HUES64 (cell line): ENCODE data around the gene PCSK2.
A peak's percentile ranks its signal among the peaks of the same experiment; 100 is the strongest.

Experiments
- H3K27ac ChIP-seq: 2 replicates; pipeline ENCODE4 v1.7.0; 2013; ENCODE audit warnings: low read depth, low read length, inconsistent platforms
- H3K27me3 ChIP-seq: 2 replicates; pipeline ENCODE4 v1.6.1; 2013; ENCODE audit warnings: mild to moderate bottlenecking, low read length; ENCODE audit not compliant: insufficient read depth
- H3K36me3 ChIP-seq: 2 replicates; pipeline ENCODE4 v1.6.1; 2013; ENCODE audit warnings: mild to moderate bottlenecking, low read length; ENCODE audit not compliant: insufficient read depth
- H3K4me1 ChIP-seq: 2 replicates; pipeline ENCODE4 v1.6.1; 2013; ENCODE audit warnings: mild to moderate bottlenecking, low read length, moderate library complexity; ENCODE audit not compliant: insufficient read depth
- H3K4me3 ChIP-seq: 2 replicates; pipeline ENCODE4 v1.5.1; 2013; ENCODE audit warnings: mild to moderate bottlenecking, low read length, moderate library complexity
- H3K9ac ChIP-seq: 2 replicates; pipeline ENCODE4 v1.6.1; 2013; ENCODE audit warnings: mild to moderate bottlenecking, low read depth, low read length
- H3K9me3 ChIP-seq: 2 replicates; pipeline ENCODE4 v1.6.1; 2013; ENCODE audit warnings: low read depth, low read length; ENCODE audit not compliant: insufficient read depth
- WGBS: fragments of 150-250, 120-280 bp; methylation state at CpG from one replicate; pipeline ENCODE4 v1.1.7; 2013; ENCODE audit warnings: missing lambda C conversion rate; 5-methylcytosine and 5-hydroxymethylcytosine counted together

Gene PCSK2

DNA sequence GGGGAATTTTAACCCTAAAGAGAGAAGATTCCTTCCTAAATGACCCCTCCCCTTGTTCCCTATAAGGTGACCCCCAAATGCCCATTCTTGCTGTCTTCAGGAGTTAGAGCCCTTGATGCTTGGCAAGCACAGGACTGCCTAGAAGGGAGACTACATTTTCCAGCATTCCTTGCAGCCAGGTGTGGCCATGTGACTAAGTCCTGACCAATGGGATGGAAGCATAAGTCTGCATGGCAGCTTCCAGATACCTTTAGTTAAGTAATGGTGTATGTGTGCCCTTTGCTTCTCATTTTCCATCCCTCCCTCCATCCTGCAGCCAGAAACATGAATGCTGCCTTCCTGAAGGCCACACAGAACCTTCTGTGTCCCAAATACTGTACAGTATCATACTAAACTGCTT lies 298.8 kb downstream of the PCSK2 start:
- 0 out of 2 replicates have a peak, but pooled peaks cover 3% of the 10 kb centered on the region for H3K4me1 ChIP-seq

DNA sequence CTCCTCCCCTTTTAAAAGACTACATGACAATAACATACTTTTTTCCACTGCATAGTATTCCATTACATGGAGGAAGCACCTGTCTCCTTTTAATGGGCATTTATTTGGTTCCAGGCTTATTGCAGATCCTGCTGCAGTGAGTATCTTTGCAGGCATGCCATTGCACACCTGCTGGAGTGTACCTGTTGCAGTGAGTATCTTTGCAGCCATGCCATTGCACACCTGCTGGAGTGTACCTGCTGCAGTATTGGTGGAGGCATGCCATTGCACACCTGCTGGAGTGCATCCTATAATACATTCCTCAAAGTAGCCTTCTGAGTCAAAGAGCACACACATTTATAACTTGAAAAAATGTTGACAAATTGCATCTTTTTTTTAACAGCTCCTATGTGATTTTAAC lies 302.7 kb downstream of the PCSK2 start:
- no peak overlapping the region for H3K4me3 ChIP-seq
- H3K36me3 ChIP-seq, result no peaks in the 10 kb centered on the region
- H3K9me3 ChIP-seq, result no peaks in the 10 kb centered on the region
- no peak overlapping the region for H3K27ac ChIP-seq
- H3K27me3 ChIP-seq, result peaks cover 39% of the 10 kb centered on the region
- peaks cover 16% of the 10 kb centered on the region for H3K4me1 ChIP-seq
- H3K9ac ChIP-seq, result no peak overlapping the region

More for the DNA sequence above, 298.8 kb downstream of the PCSK2 start:
- no peak overlapping the region for H3K27ac ChIP-seq
- peaks cover 27% of the 10 kb centered on the region for H3K27me3 ChIP-seq
- H3K36me3 ChIP-seq, result no peaks in the 10 kb centered on the region
- no peaks in the 10 kb centered on the region for H3K9me3 ChIP-seq
- no peak overlapping the region; the same call in 1 of the 2 replicates for H3K4me3 ChIP-seq
- H3K9ac ChIP-seq, result no peak overlapping the region

DNA sequence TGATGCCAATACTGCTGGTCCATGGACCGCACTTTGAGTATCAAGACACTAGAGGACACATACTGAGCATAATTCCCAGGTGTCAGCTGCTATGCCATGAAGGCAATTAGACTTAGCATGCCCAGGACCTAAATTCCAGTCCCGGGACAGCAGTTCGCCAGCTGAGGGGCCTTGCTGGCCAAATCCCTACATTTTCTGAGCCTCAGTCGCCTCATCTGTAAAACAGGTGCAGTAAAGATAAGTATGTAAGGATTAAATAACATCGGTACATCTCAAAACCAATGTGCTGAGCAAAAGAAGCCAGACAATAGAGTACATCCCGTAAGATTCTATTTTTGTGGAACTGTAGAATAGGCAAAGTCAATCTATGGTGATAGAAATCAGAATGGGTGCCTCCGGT lies 303.3 kb downstream of the PCSK2 start:
- H3K27me3 ChIP-seq, result peaks cover 37% of the 10 kb centered on the region
- H3K4me3 ChIP-seq, result peak overlapping the region; percentile 68
- H3K4me1 ChIP-seq, result peaks cover 16% of the 10 kb centered on the region
- no peaks in the 10 kb centered on the region for H3K9me3 ChIP-seq
- 83% methylated on average over 7 of the region's 7 CpGs for WGBS
- no peak overlapping the region for H3K9ac ChIP-seq
- H3K27ac ChIP-seq, result no peak overlapping the region
- H3K36me3 ChIP-seq, result no peaks in the 10 kb centered on the region

DNA sequence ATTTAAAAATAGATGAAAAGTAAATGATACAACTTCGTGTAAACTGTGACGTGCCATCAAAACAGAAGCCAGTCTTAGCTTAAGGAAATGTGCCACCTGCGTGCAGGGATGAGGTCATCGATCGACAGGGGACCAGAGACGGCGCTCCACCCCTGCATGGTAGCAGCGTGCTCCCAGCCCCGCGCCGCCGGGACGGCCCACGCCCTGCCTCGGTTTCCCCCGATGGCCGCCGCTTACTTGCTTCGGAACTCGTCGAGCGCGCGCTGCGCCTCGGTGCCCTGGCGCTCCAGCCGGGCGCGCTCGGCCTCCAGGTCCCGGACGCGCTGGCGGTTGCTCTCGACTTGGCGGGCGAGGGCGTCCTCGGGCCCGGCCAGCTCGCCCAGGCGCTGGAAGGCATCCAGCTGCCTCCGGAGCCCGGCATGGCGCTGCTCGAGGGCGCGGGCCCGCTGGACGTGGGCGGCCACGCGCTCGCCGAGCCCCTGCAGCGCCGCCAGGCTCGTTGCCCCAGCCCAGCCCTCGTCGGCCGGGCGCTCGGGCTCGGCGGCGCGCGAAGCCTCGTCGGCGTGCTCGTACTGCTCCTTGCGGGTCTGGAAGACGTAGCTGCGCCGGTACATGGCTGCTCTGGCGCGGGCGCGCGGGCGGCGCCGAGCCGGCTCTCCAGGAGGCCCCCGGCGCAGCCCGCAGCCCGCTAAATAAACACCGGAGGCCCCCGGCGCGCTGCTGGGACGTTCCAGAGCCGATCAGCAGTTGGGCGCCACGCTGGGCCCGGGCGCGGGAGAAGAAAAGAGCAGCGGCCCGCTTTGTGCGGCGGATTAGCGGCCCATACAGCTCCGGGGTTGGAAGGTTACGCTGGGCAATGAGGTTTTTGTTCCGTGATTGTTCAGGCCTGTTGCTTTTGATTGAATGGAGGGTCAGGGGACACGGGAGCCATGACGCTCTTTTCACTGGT lies 304.1 kb downstream of the PCSK2 start, which contains the start of gene BFSP1:
BFSP1 (minus strand) TSS at position 664 of the 949 bp plus-strand sequence; CDS start at position 614, 50 bp downstream.
- Histone ChIP-seq H3K9me3 (no peaks in the 10 kb centered on the region), H3K4me1 (peaks cover 16% of the 10 kb centered on the region), H3K36me3 (no peaks in the 10 kb centered on the region), H3K4me3 (peak within 1 kb of the TSS; percentile 68), H3K27ac (peak within 1 kb of the TSS; percentile 87; the same call in 1 of the 2 replicates), H3K27me3 (peaks cover 37% of the 10 kb centered on the region), H3K9ac (peak within 1 kb of the TSS; percentile 89)
- under 1% methylated on average over 111 of the region's 111 CpGs for WGBS

DNA sequence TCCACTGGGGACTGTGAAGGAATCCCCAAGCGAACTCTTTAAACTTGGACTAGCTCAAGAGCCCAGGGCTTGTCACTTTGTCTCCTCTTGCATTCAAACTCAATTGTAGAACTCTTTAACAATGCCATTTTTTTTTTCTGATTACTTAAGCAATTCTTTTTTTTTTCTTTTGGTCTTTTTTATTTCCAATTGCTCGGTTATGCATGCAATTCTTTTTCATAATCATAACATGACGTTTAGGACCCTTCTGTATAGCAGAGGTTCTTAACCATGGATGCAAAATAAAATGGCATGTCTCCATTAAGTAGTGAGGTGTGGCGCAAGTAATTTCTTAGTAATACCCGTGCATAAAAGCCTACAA lies 304.8 kb downstream of the PCSK2 start:
- WGBS, result 46% methylated on average over 5 of the region's 5 CpGs
- peaks cover 37% of the 10 kb centered on the region for H3K27me3 ChIP-seq
- H3K27ac ChIP-seq, result peak overlapping the region; percentile 87; the same call in 1 of the 2 replicates
- peak overlapping the region; percentile 89 for H3K9ac ChIP-seq
- H3K4me1 ChIP-seq, result peaks cover 16% of the 10 kb centered on the region
- H3K36me3 ChIP-seq, result no peaks in the 10 kb centered on the region
- peak overlapping the region; percentile 68 for H3K4me3 ChIP-seq
- no peaks in the 10 kb centered on the region for H3K9me3 ChIP-seq

DNA sequence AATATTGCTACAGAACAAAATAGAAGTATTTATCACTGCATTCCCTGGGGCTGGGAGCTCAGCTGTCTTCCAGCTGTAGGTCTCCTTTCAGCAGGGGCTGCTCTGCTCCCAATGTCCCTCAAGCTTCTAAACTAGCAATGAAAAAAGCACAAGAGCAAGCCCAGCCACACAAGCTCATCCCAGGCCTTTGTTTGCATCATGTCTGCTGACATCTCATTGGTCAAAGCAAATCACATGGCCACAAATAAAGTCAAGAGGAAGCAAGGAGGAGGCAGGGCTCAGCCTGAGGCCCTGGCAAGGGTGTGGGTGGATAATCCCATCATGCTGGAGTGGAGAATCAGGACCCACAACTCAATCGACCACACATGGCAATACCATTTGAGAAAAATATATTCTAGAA lies 306.6 kb downstream of the PCSK2 start:
- 18% methylated on average over 1 of the region's 1 CpG for WGBS
- peaks cover 32% of the 10 kb centered on the region for H3K27me3 ChIP-seq
- no peaks in the 10 kb centered on the region for H3K36me3 ChIP-seq
- H3K9ac ChIP-seq, result no peak overlapping the region
- peaks cover 18% of the 10 kb centered on the region for H3K4me1 ChIP-seq
- no peak overlapping the region for H3K4me3 ChIP-seq
- peak overlapping the region; percentile 71 for H3K27ac ChIP-seq
- no peaks in the 10 kb centered on the region for H3K9me3 ChIP-seq

DNA sequence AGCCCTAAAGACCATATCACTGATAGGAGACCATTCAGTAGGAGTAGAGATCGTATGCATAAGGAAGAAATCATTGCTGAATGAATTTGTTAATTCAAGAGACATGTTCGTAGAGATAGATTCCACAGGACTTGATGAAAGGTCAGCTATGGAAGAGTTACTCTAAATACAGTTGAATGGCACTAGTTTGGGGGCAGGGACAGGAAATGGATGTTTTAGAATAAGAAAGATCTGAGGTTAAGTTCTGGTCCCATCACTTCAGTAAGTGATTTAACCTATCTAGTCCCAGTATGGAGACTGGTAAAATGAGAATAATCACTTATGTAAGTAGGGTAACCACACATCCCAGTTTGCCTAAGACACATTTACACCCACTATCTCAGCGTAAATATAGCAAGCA lies 307.2 kb downstream of the PCSK2 start:
- WGBS, result 73% methylated on average over 3 of the region's 3 CpGs

More for the DNA sequence above, 307.2 kb downstream of the PCSK2 start:
- no peaks in the 10 kb centered on the region for H3K9me3 ChIP-seq
- H3K9ac ChIP-seq, result no peak overlapping the region
- no peaks in the 10 kb centered on the region for H3K36me3 ChIP-seq
- H3K27ac ChIP-seq, result peak overlapping the region; percentile 71
- H3K4me1 ChIP-seq, result peaks cover 18% of the 10 kb centered on the region
- peaks cover 27% of the 10 kb centered on the region for H3K27me3 ChIP-seq
- H3K4me3 ChIP-seq, result no peak overlapping the region; the same call in 1 of the 2 replicates
